Activated gamma-delta T cell (primary cell): ENCODE data around the gene NUP210.

Experiments
- DNase-seq: peaks from one replicate; lab custom pipeline; 2025; lab: John Stamatoyannopoulos, UW

Gene NUP210

DNA sequence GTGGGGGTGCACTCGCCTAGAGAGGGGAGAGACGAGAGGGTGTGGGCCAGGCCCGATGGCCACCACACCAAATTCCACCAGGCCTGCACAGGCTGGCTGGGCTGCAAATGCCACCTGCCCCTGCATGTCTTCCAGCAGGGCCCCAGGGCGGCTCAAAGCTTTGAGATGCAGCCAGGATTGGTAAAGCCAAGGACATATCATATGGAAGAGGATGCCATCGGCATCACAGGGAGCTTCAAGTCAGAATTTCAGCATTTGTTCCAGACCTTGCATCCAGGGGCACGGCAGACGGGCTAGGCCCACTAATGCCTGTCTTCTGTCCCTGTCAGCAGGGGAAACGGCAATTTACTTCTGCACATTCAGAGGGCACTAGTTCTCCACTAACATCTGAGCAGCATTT, 97.8 kb downstream of the NUP210 start:
- DNase-seq: no peak

- DNase-seq: no peak
These were observed 100.4 kb downstream of the NUP210 start for GRCh38 chr3:13319564-13320220.

- DNase-seq: no peak
These were observed 101.3 kb downstream of the NUP210 start for GRCh38 chr3:13318626-13319470.

DNA sequence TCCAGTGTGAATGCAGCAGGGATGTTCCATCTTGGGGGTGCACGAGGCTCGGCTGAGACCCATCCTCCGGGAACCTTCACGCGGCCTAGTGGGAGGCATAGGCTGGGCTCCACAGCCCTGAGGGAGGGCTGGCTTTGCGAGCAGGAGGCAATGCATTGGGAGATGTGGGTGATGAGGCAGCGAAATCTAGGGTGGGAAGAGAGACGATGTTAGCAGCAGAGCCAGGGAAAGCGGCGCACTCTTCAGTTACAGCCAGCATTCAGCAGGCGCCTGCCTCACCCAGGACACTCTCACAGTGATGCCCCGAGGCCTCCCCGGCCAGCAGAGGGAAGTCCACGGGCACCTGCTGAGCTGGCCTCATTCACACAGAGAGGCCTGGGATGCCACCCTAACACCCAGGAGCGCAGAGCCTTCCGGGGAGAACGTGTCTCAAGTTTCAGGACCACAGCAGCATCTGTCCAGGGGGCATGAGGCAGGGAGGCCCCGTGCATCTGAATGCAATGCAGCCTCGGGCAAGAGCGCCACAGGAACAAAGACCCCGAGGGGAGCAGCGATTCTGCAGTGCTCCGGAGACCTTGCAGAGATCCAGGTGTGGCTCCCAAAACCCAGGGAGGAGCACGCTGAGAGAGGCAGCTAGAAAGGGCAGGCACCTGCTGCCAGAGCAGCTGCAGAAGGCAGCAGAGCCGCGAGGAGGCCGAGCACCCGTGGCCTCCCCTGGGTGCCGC, 102.4 kb downstream of the NUP210 start:
- no peak for DNase-seq

DNA sequence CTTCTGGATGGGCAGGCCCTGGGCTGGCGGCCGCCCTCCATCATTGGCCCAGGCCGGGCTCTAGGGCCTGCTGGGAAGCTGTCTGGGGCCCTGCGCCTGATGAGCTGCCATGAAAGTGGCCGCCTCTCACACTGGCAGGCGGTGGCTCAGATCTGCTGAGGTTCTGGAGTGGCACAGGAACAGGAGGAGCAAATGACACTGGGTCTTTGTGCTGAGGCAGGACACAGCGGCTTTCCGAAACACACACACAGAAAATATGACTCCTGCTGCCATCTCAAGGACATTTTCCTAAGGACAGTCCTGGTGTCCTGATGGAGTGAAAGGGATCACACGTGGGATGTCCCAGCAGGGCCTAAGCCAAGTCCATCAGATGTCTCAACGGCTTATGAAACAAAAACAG, 103.5 kb downstream of the NUP210 start:
- DNase-seq: no peak

DNA sequence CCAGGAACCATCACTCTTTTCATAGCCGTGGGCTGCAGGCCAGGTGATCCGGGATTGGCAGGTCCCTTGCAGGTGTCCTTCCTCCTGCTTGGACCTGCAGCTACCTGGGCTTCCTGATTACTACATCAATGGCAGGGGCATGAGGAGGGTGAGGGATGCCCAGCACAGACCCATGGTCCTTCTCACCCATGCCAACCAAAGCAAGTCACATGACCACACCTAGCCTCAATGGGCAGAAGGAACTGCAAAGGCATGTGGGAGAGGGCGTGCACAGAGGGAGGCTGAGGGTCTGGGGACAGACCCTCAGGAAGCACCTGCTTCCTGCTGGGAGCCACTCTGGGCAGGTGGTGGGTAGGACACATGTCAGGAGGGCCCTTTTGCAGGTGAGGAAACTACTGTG, 105.2 kb downstream of the NUP210 start:
- no peak for DNase-seq

DNA sequence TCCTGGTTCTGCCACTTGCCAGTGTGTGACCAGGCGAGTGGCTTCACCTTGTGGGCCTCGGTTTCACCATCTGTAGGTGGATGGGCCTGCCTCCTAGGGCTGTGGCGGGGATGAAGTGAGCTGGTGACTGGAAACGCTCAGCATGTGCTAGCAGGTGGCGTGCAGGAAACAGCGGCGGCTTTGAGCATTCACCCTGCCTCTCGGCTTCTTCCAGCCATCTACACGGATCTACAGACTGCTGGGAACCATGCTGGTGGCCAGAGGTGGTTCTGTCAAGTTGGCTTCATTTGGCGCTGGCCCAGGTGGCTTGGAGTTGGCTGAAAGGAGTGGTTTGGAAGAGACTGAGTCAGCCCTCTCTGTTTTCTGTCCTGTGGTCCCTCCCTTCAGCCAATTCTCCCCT, 106.3 kb downstream of the NUP210 start:
- no peak for DNase-seq

- no peak for DNase-seq
These were observed 111.1 kb downstream of the NUP210 start for GRCh38 chr3:13309004-13309403.

- DNase-seq: no peak
These were observed 111.7 kb downstream of the NUP210 start for GRCh38 chr3:13308380-13308801.

- DNase-seq: no peak
These were observed 113.1 kb downstream of the NUP210 start for GRCh38 chr3:13307041-13307440.

GRCh38 chr3:13305623-13306022, 114.5 kb downstream of the NUP210 start:
- DNase-seq: no peak

DNA sequence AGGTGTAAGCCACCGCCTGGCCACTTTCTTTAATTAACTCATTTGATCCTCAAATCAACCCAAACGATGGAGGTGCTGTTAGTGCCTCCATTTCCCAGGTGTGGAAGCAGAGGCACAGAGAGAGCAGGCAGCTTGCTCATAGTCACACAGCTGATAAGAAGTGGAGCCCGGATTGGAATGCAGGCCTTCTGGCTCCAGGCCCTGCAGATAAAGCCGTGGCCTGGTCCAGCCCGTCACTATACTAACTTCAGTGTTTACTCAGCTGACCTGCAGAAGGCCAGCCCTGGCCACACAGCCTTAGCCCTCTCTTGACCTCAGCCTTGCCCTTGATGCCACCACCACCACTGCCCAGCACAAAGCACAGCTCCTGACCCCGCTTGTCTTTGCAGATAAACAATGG, 116.7 kb downstream of the NUP210 start:
- DNase-seq: no peak

DNA sequence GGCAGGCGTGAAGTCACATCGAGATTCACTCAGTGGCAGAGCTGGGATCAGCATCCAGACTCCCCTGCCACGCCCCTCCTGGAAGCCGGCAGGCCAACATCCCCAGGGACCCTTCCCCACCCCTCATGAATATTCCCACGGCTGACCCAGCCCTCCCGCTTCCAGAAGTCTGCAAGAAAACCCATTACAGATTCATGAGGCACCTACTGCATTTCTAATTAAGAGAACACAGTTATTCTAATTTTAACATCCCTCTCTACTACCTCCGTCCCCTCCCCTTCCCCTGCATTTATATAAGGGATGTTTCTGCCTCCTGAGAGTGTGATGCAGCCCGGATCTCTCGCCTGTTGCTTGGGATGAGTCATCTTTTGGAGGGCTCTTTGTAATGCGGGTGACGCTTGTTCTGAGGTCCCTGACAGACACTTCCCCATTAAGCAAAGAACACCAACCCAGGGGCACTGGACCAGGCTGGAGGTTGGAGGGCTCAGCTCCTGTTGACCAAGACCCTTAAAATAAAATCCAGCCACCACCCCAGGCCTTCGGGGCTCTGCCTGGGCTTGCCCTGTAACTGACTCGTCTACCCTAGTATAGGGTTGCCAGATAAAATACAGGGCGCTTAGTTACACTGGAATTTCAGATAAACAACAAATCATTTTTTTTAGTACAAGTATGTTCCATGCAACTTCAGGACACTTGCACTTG, 118.7 kb downstream of the NUP210 start:
- DNase-seq: no peak

GRCh38 chr3:13300546-13301285, 119.4 kb downstream of the NUP210 start:
- no peak for DNase-seq

DNA sequence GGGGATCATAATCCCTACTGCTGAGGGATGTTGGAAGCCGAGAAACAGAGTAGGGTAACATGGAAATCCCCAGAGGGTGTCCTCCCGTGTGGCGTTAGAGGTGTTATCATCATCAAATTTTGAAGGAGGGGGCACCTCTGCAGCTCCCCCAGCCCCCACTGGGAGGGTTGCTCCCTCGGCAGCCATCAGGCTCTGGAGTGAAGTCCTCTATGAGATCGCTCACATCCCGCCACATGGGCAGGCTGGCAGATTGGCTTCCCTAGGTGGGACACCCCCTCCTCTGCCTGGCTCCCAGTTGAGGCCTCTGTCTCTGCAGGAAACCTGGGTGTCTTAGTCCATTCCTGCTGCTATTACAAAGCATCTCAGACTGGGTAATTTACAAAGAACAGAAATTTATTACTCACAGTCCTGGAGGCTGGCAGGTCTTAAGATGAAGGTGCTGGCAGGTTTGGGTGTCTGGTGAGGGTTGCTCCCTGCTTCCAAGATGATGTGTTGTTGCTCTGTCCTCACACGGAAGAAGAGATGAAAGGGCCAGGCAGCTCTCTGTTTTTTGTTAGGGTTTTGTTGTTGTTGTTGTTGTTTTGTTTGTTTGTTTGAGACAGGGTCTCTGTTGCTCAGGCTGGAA, 120.5 kb downstream of the NUP210 start:
- no peak for DNase-seq

GRCh38 chr3:13296662-13297061, 123.5 kb downstream of the NUP210 start:
- DNase-seq: no peak

DNA sequence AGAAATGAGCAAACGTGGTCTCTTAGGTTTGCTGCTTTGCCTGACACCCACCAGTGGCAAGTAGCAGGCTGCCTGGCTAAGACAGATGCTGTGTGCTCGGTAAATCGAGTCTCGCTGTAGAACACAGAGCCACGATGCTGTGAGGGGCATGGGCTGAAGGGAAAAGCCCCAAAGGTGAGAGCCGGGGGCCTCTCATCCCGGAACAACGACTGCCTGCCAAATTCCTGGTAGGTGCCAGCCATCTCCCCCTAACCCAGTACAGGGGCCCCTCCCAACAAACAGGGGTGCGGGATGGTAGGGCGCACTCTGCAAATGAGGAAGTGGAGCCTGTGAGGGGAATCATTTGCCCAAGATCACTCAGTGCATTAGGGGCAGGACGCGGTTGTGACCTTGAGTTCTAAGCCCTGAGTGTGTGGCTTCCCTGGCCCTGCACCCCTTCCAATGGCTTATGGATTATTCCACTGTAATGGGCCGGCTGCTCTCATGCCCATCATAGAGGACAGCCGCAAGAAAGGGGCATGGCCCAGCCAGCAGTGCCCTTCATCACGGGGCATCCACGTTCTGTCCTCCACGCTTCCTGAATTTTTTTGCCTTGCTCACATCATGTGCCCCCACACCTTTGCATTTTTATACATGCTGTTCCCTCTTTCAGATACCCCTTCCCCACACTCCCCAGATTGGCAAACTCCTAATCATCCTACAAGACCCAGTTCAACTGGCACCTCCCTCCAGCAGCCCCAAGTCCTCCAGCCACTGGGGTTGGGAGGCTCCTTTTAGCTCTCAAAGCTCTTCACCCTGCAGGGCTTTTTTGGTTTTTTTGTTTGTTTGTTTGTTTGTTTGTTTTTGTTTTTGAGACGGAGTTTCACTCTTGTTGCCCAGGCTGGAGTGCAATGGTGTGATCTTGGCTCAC, 125.4 kb downstream of the NUP210 start:
- no peak for DNase-seq

DNA sequence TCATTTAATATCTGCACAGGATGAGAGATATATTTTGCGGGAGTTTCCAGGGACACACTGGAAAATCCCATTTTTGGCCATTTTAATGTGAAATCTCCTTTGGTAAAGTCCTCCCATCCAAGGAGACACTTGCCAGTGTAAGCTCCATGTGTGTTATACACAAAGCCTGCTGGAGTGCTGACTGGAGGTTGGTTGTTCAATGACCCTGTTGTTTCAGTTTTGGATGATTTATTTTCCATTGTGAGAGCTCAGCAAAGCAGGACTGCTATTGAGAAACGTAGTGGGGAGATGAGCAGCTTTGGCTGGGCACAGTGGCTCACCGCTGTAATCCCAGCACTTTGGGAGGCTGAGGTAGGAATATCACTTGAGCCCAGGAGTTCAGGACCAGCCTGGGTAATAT, 127.7 kb downstream of the NUP210 start:
- no peak for DNase-seq

DNA sequence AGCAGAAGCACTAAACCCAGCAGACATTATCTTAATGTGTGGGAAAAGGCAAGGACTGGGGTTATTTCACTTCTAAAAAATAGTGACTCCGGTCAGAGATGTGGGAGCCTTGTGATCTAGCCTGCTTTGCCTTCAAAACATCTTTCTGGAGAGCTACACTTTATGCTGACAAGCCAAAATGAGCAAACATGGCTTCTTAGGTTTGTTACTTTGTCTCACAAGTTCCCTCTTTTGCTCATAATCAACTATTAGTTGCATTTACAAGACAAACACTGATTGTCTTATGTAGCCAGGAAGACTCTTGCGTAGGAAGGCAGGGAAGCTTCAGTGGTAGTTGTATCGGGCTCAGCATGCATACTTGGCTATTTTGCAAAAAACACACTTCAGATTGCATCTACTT, 129.2 kb downstream of the NUP210 start:
- no peak for DNase-seq

DNA sequence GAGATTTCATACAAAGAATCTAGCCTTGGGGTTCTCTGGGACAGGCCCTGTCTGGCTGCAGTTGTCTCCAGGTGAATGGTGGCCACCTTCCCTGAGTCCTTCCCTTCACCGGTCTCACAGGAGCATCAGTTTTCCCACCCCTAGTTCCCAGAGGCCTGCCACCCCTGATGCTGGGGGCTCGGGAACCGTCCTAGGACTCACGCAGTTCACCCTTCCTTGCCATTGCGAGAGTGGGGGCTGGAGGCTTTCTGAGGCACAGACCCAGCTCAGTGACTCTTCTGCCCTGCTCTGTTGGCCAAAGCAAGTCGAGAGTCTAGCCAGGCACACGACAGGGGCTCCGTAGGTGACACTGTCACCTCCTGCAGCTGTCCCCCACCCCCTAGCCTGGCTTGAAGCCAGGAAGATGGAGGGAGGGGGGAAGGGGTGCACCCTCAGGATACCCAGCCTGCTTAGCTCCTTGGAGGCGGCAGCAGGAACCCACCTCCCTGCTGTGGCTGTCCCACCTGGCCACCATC, 130.3 kb downstream of the NUP210 start:
- no peak for DNase-seq
